Stomach (tissue), 4 donors: ENCODE measurements around the gene RETREG1.

Experiments used
- CTCF ChIP-seq, 7 experiments: fragments of 450-650 bp in 4 of 7; fragments of 200-600 bp in 3 of 7; sonication (generic) in 3 of 7; IDR thresholded peaks; one replicate each; pipeline ENCODE4 v1.5.1; 2016 to 2019; ENCODE audit warnings: antibody characterized with exemption in 7 of 7, control low read depth in 2 of 7, mild to moderate bottlenecking in 1 of 7
- EP300 ChIP-seq: sonication (generic); formaldehyde crosslinking; IDR thresholded peaks from one replicate; pipeline ENCODE4 v1.6.1; 2017; ENCODE audit warnings: antibody characterized with exemption
- POLR2A ChIP-seq, 4 donors: fragments of 450-650 bp; IDR thresholded peaks; one replicate each; pipeline ENCODE4 v1.6.1; 2016; ENCODE audit warnings: antibody characterized with exemption in 4 of 4, control low read depth in 2 of 4, mild to moderate bottlenecking in 1 of 4, moderate library complexity in 1 of 4
- POLR2AphosphoS5 ChIP-seq, 3 donors: sonication (generic); formaldehyde crosslinking; IDR thresholded peaks; one replicate each; pipeline ENCODE4 v1.6.1; 2016; ENCODE audit warnings: antibody characterized with exemption in 3 of 3

- TF ChIP-seq CTCF (IDR thresholded peaks at IDR 0.05) (no peak), POLR2A (IDR thresholded peaks at IDR 0.05) (no peak), POLR2AphosphoS5 (IDR thresholded peaks at IDR 0.05) (no peak), EP300 (no peak)
Measured at GRCh38 chr5:16628376-16628775, 11.6 kb upstream of the RETREG1 start.
